GM18858 (cell line): Measurements from ENCODE around the gene DCHS2.
"Not testable (repeated sequence)": the region's sequence is repeated elsewhere in the genome, so short reads cannot be mapped to it uniquely, and the experiment has no call there.

ENCODE experiments used
- ATAC-seq: cut with Tn5 transposase; IDR thresholded peaks from one replicate; pipeline ENCODE4 v1.9.1; 2021; ENCODE audit not compliant: unreplicated experiment

The DCHS2 gene

GRCh38 chr4:154231806-154232478, 259.7 kb downstream of the DCHS2 start:
- no peak for ATAC-seq

- no peak for ATAC-seq
Measured at GRCh38 chr4:154230723-154231122, 260.9 kb downstream of the DCHS2 start.

GRCh38 chr4:154230091-154230490, 261.5 kb downstream of the DCHS2 start:
- no peak for ATAC-seq

- no peak for ATAC-seq
Measured at GRCh38 chr4:154222875-154223274, 268.7 kb downstream of the DCHS2 start.

GRCh38 chr4:154218051-154218450, 273.5 kb downstream of the DCHS2 start:
- no peak for ATAC-seq

- ATAC-seq, result not testable (repeated sequence)
Measured at GRCh38 chr4:154217384-154217783, 274.2 kb downstream of the DCHS2 start.

- ATAC-seq, result no peak
Measured at GRCh38 chr4:154211506-154211905, 280.1 kb downstream of the DCHS2 start.

GRCh38 chr4:154208424-154208823, 283.2 kb downstream of the DCHS2 start:
- no peak for ATAC-seq

GRCh38 chr4:154205471-154205870, 286.1 kb downstream of the DCHS2 start:
- no peak for ATAC-seq

GRCh38 chr4:154194649-154195048, 296.9 kb downstream of the DCHS2 start:
- no peak for ATAC-seq

- ATAC-seq, result no peak
Measured at GRCh38 chr4:154192585-154192984, 299.0 kb downstream of the DCHS2 start.

- no peak for ATAC-seq
Measured at GRCh38 chr4:154189346-154189745, 302.3 kb downstream of the DCHS2 start.

GRCh38 chr4:154186888-154187287, 304.7 kb downstream of the DCHS2 start:
- ATAC-seq, result no peak

- ATAC-seq, result no peak
Measured at GRCh38 chr4:154186035-154186434, 305.6 kb downstream of the DCHS2 start.

GRCh38 chr4:154184238-154184637, 307.4 kb downstream of the DCHS2 start:
- no peak for ATAC-seq

GRCh38 chr4:154183264-154183663, 308.3 kb downstream of the DCHS2 start:
- ATAC-seq, result no peak
